ENCODE results near the gene NME4. TPM values are rescaled to one million over a fixed set of nuclear protein-coding genes. Genes with fewer than 3 reads are reported as not detected.
A peak's percentile ranks its signal among the peaks of the same experiment; 100 is the strongest.

Gene NME4
- total RNA-seq, 1 experiment from 2014 or later, result 261 TPM

DNA sequence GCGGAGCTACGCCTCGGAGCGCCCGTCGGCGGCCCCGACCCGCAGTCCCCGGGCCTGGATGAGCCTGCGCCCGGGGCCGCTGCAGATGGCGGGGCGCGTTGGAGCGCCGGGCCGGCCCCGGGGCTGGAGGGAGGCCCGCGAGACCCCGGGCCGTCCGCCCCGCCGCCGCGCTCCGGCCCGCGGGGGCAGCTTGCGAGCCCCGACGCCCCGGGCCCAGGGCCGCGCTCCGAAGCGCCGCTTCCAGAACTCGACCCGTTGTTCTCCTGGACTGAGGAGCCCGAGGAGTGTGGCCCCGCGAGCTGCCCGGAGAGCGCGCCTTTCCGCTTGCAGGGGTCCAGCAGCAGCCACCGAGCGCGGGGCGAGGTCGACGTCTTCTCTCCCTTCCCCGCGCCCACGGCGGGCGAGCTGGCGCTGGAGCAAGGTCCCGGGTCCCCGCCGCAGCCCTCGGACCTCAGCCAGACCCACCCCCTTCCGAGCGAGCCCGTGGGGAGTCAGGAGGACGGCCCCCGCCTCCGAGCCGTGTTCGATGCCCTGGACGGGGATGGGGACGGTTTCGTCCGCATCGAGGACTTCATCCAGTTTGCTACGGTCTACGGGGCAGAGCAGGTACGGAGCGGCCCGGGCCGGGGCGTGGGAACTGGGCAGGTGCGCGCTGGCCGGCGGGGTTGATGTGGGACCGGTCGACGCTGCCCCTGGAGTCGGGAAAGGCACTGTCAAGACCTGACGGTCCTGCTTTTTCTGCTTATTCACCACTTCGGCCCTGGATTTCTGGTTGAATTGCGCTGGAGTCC, 29.3 kb downstream of the NME4 start:
- POLR2A ChIA-PET (ENCODE audit: low non-redundant PET), result interaction anchor here (0.7 kb wide), 1 partner anchor 97 kb away, joined by 13 read pairs; no protein-coding TSS in a partner anchor
- BruUV-seq (replicated peaks), result no TSS peak
- peak; percentile 23 for DNase-seq (ENCODE audit: low spot score)
- no peaks in the 10 kb centered on the region for H3K36me3 ChIP-seq (ENCODE audit: insufficient read depth, low read length, poor library complexity, severe bottlenecking)
- CTCF ChIA-PET, result no interaction called here
- peak overlapping the region; percentile 47 for H3K27ac ChIP-seq (ENCODE audit: low read depth, low read length, poor library complexity, severe bottlenecking)
- H3K9me3 ChIP-seq (ENCODE audit: low read depth, low read length, poor library complexity, severe bottlenecking), result no peaks in the 10 kb centered on the region
- no peaks in the 10 kb centered on the region for H3K27me3 ChIP-seq (replicated peaks; ENCODE audit: insufficient read depth, low read depth, low read length, poor library complexity)
- H3K4me1 ChIP-seq (ENCODE audit: insufficient read depth, low read length, poor library complexity, severe bottlenecking), result peaks cover 8% of the 10 kb centered on the region
- no peak for TF ChIP-seq EZH2 (IDR thresholded peaks at IDR 0.05; ENCODE audit: borderline replicate concordance, low read depth, low read length, poor library complexity, severe bottlenecking)
- no peak for TF ChIP-seq CTCF (conservative IDR thresholded peaks at IDR 0.05; ENCODE audit: low read depth, low read length)
- intact Hi-C loops (cut with micrococcal nuclease; ENCODE audit: unreplicated experiment), result no loop called here
- H3K4me3 ChIP-seq (ENCODE audit: low read depth, low read length, poor library complexity, severe bottlenecking), result peak overlapping the region; percentile 89

DNA sequence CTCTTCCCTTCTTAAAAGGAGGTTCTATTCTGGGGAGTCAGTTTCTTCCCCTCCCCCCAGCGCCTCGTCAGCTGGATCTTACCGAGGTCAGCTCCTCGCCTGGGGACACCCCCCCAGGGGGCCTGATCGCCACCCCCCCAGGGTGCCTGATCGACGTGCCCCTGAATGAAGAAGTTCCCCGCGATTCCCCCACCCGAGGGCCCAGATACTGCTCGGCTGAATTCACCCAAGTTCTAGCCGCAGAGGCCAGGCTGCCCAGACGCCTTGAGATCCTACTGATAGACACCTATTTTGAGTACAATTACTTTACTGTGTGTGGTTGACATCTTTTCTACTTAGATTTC, 29.9 kb downstream of the NME4 start:
- ChIA-PET CTCF (no interaction called here), POLR2A (ENCODE audit: low non-redundant PET) (no interaction called here)
- H3K4me3 ChIP-seq (ENCODE audit: low read depth, low read length, poor library complexity, severe bottlenecking), result peak overlapping the region; percentile 89
- BruUV-seq (replicated peaks), result no TSS peak
- intact Hi-C loops (cut with micrococcal nuclease; ENCODE audit: unreplicated experiment), result no loop called here
- peaks cover 8% of the 10 kb centered on the region for H3K4me1 ChIP-seq (ENCODE audit: insufficient read depth, low read length, poor library complexity, severe bottlenecking)
- no peaks in the 10 kb centered on the region for H3K36me3 ChIP-seq (ENCODE audit: insufficient read depth, low read length, poor library complexity, severe bottlenecking)
- no peaks in the 10 kb centered on the region for H3K27me3 ChIP-seq (replicated peaks; ENCODE audit: insufficient read depth, low read depth, low read length, poor library complexity)
- no peak overlapping the region for H3K27ac ChIP-seq (ENCODE audit: low read depth, low read length, poor library complexity, severe bottlenecking)
- TF ChIP-seq CTCF (conservative IDR thresholded peaks at IDR 0.05; ENCODE audit: low read depth, low read length) (no peak), EZH2 (IDR thresholded peaks at IDR 0.05; ENCODE audit: borderline replicate concordance, low read depth, low read length, poor library complexity, severe bottlenecking) (no peak)
- DNase-seq (ENCODE audit: low spot score), result no peak
- H3K9me3 ChIP-seq (ENCODE audit: low read depth, low read length, poor library complexity, severe bottlenecking), result no peaks in the 10 kb centered on the region

DNA sequence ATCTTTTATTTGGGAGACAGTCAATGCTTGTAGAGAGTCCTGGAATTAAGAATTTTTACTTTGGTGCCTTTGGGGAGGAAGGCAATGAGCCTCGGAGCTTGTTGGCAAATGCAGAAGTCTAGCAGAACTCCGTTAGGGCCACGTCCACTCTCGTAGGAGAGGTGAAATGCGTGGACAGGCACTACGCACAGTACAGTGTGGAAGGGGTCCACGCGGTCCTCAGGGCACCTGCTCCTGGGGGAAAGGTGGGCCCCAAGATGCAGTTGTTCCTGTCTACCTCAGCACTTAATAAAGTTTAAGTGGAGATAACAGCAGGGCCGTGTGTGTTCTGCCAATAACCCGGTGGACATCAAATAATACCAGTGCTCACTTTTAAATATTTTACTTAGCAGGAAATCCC, 30.3 kb downstream of the NME4 start:
- Histone ChIP-seq H3K36me3 (ENCODE audit: insufficient read depth, low read length, poor library complexity, severe bottlenecking) (no peaks in the 10 kb centered on the region), H3K27ac (ENCODE audit: low read depth, low read length, poor library complexity, severe bottlenecking) (no peak overlapping the region), H3K4me1 (ENCODE audit: insufficient read depth, low read length, poor library complexity, severe bottlenecking) (peaks cover 8% of the 10 kb centered on the region), H3K9me3 (ENCODE audit: low read depth, low read length, poor library complexity, severe bottlenecking) (no peaks in the 10 kb centered on the region), H3K4me3 (ENCODE audit: low read depth, low read length, poor library complexity, severe bottlenecking) (peak overlapping the region; percentile 89), H3K27me3 (replicated peaks; ENCODE audit: insufficient read depth, low read depth, low read length, poor library complexity) (no peaks in the 10 kb centered on the region)
- no peak for TF ChIP-seq CTCF (conservative IDR thresholded peaks at IDR 0.05; ENCODE audit: low read depth, low read length)
- no peak for TF ChIP-seq EZH2 (IDR thresholded peaks at IDR 0.05; ENCODE audit: borderline replicate concordance, low read depth, low read length, poor library complexity, severe bottlenecking)
- POLR2A ChIA-PET (ENCODE audit: low non-redundant PET), result no interaction called here
- CTCF ChIA-PET, result no interaction called here
- DNase-seq (ENCODE audit: low spot score), result no peak
- intact Hi-C loops (cut with micrococcal nuclease; ENCODE audit: unreplicated experiment), result no loop called here
- BruUV-seq (replicated peaks), result TSS peak; percentile 56

Data from A673 (cell line).